GM23338 (cell line): ENCODE measurements around the gene SLC8A1. TPM values are rescaled to one million over a fixed set of nuclear protein-coding genes. Genes with fewer than 3 reads are reported as not detected.

Experiments
- ATAC-seq: fragments of 200-7000 bp; cut with Tn5 transposase; 3 replicates; pipeline ENCODE4 v1.9.1; 2020
- DNase-seq: peaks from one replicate; pipeline ENCODE4 v3.0.0-alpha.2; 2015; ENCODE audit warnings: low spot score
- H2AFZ ChIP-seq: fragments of 200-600 bp; sonication (generic); 2 replicates; pipeline ENCODE4 v1.8.0; 2016; ENCODE audit warnings: antibody characterized with exemption, mild to moderate bottlenecking, moderate library complexity
- H3F3A ChIP-seq: fragments of 200-600 bp; sonication (generic); replicated peaks from 2 replicates; pipeline ENCODE4 v1.8.0; 2017; ENCODE audit warnings: antibody characterized with exemption, mixed run types, low read depth
- H3K27ac ChIP-seq: fragments of 200-600 bp; sonication (generic); 2 replicates; pipeline ENCODE4 v1.6.1; 2016; ENCODE audit warnings: low read depth
- H3K27me3 ChIP-seq: fragments of 200-600 bp; sonication (generic); 2 replicates; pipeline ENCODE4 v1.8.0; 2016; ENCODE audit warnings: mild to moderate bottlenecking, mixed run types, moderate library complexity; ENCODE audit not compliant: insufficient read depth
- H3K36me3 ChIP-seq: fragments of 200-600 bp; sonication (generic); 2 replicates; pipeline ENCODE4 v1.8.0; 2016; ENCODE audit warnings: mild to moderate bottlenecking; ENCODE audit not compliant: insufficient read depth
- H3K4me1 ChIP-seq: fragments of 200-600 bp; sonication (generic); 2 replicates; pipeline ENCODE4 v1.8.0; 2016; ENCODE audit warnings: mild to moderate bottlenecking, moderate library complexity; ENCODE audit not compliant: insufficient read depth
- H3K4me2 ChIP-seq: fragments of 200-600 bp; sonication (generic); 2 replicates; pipeline ENCODE4 v1.7.1; 2017; ENCODE audit warnings: mixed run types
- H3K4me3 ChIP-seq: fragments of 200-600 bp; sonication (generic); 2 replicates; pipeline ENCODE4 v1.6.1; 2016; ENCODE audit warnings: mixed run types
- H3K79me2 ChIP-seq: fragments of 200-600 bp; sonication (generic); replicated peaks from 2 replicates; pipeline ENCODE4 v1.8.0; 2017; ENCODE audit warnings: mild to moderate bottlenecking; ENCODE audit not compliant: insufficient read depth
- H3K9me2 ChIP-seq: fragments of 200-600 bp; sonication (generic); 2 replicates; pipeline ENCODE4 v1.8.0; 2017; ENCODE audit not compliant: insufficient read depth
- H4K20me1 ChIP-seq: fragments of 200-600 bp; sonication (generic); replicated peaks from 2 replicates; pipeline ENCODE4 v1.8.0; 2017; ENCODE audit warnings: mild to moderate bottlenecking; ENCODE audit not compliant: insufficient read depth
- H3K27ac Mint-ChIP-seq: 2 replicates; pipeline ENCODE4 v1.8.0; 2020; ENCODE audit warnings: inconsistent platforms, mild to moderate bottlenecking, moderate library complexity, mixed read lengths
- H3K27me3 Mint-ChIP-seq: 3 replicates; pipeline ENCODE4 v1.8.0; 2022; ENCODE audit warnings: low read depth, mild to moderate bottlenecking, moderate library complexity, mixed read lengths, inconsistent platforms; ENCODE audit not compliant: insufficient read depth, poor library complexity
- H3K36me3 Mint-ChIP-seq: 3 replicates; pipeline ENCODE4 v1.8.0; 2021; ENCODE audit warnings: low read depth, mild to moderate bottlenecking, inconsistent platforms, moderate library complexity, mixed read lengths
- H3K4me1 Mint-ChIP-seq: 3 replicates; pipeline ENCODE4 v1.8.0; 2020; ENCODE audit warnings: mild to moderate bottlenecking, inconsistent platforms, mixed read lengths
- H3K4me3 Mint-ChIP-seq: 3 replicates; pipeline ENCODE4 v1.8.0; 2021; ENCODE audit warnings: moderate library complexity, mild to moderate bottlenecking, inconsistent platforms, mixed read lengths
- H3K9me3 Mint-ChIP-seq: 3 replicates; pipeline ENCODE4 v1.8.0; 2020; ENCODE audit warnings: moderate library complexity, mild to moderate bottlenecking, inconsistent platforms, mixed read lengths
- EZH2 ChIP-seq: fragments of 200-600 bp; sonication (generic); IDR thresholded peaks from one replicate; pipeline ENCODE4 v1.8.0; 2017; ENCODE audit warnings: antibody characterized with exemption, mild to moderate bottlenecking, low read depth; ENCODE audit not compliant: unreplicated experiment
- EZH2phosphoT487 ChIP-seq: fragments of 200-600 bp; sonication (generic); IDR thresholded peaks from one replicate; pipeline ENCODE4 v1.8.1; 2018; ENCODE audit warnings: antibody characterized with exemption; ENCODE audit not compliant: unreplicated experiment
- NANOG ChIP-seq: IDR thresholded peaks from 2 replicates; pipeline ENCODE4 v1.6.1; 2016; ENCODE audit warnings: antibody characterized with exemption, borderline replicate concordance
- POLR2AphosphoS5 ChIP-seq: IDR thresholded peaks from 2 replicates; pipeline ENCODE4 v1.6.1; 2016; ENCODE audit warnings: antibody characterized with exemption, low read depth
- STAT1 ChIP-seq: IDR thresholded peaks from one replicate; pipeline ENCODE4 v1.6.1; 2016; ENCODE audit warnings: antibody characterized with exemption; ENCODE audit not compliant: unreplicated experiment
- ZNF114 ChIP-seq: fragments of 250-450 bp; sonication (Bioruptor Pico); IDR thresholded peaks from 2 replicates; pipeline ENCODE4 v1.5.0; 2020; ENCODE audit warnings: mild to moderate bottlenecking, moderate library complexity
- ZNF331 ChIP-seq: fragments of 250-450 bp; sonication (Bioruptor Pico); IDR thresholded peaks from 2 replicates; pipeline ENCODE4 v1.5.0; 2020; ENCODE audit warnings: low read depth, mild to moderate bottlenecking, moderate library complexity
- polyA plus RNA-seq: library from polyadenylated mRNA; unstranded; fragments of >200 nt; fragmentation: Nextera tagmentation; extraction: Ambion mirVana; gene quantifications from 2 replicates; pipeline ENCODE4 v1.2.1, GENCODE V29; 2016
- total RNA-seq: library from RNA; depleted of rRNA; stranded (reverse); fragments of >200 nt; shearing (Covaris generic); gene quantifications from 2 replicates; pipeline ENCODE4 v1.2.3, GENCODE V29; 2014
- TF ChIP-seq, protein P1 (sequence below), 2 experiments: fragments of 200-600 bp in 1 of 2; sonication (generic) in 1 of 2; conservative IDR thresholded peaks; 2 replicates each; pipeline versions ENCODE4 v1.5.1 to v1.6.1; 2016 to 2017; ENCODE audit warnings: antibody characterized with exemption in 2 of 2, low read depth in 2 of 2, mild to moderate bottlenecking in 2 of 2, moderate library complexity in 1 of 2
- TF ChIP-seq, protein P2 (sequence below): IDR thresholded peaks from 2 replicates; pipeline ENCODE4 v1.6.1; 2016; ENCODE audit warnings: antibody characterized with exemption

SLC8A1 gene
- total and polyA plus RNA-seq, 2 experiments from 2014 or later, result 2.5 to 3.3 TPM

GRCh38 chr2:40187054-40187453, 264.8 kb downstream of the SLC8A1 start:
- no peaks in the 10 kb centered on the region for H3K27me3 ChIP-seq

DNA sequence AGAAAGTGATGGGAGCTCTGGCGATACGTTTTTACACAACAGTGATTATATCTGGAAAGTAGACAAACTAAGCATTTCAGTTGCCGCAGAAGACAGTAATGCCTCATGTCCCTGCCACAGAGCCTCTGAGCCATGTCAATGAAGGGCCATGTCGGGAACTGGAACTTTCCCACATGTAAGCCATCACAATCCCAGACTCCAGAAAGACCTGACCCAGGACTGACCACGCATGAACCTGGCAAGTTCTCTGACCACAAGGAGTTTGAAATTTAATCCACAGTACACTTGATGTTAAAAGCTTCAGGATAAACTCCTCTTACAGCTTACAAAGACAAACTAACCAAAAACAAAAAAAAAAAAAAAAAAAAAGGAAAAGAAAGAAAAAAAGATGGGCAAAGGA, 267.3 kb downstream of the SLC8A1 start:
- TF ChIP-seq ZNF331, result no peak
- no peak for TF ChIP-seq EZH2phosphoT487
- TF ChIP-seq, protein P1, sequence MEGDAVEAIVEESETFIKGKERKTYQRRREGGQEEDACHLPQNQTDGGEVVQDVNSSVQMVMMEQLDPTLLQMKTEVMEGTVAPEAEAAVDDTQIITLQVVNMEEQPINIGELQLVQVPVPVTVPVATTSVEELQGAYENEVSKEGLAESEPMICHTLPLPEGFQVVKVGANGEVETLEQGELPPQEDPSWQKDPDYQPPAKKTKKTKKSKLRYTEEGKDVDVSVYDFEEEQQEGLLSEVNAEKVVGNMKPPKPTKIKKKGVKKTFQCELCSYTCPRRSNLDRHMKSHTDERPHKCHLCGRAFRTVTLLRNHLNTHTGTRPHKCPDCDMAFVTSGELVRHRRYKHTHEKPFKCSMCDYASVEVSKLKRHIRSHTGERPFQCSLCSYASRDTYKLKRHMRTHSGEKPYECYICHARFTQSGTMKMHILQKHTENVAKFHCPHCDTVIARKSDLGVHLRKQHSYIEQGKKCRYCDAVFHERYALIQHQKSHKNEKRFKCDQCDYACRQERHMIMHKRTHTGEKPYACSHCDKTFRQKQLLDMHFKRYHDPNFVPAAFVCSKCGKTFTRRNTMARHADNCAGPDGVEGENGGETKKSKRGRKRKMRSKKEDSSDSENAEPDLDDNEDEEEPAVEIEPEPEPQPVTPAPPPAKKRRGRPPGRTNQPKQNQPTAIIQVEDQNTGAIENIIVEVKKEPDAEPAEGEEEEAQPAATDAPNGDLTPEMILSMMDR (conservative IDR thresholded peaks at IDR 0.05; ENCODE audit: low read depth in 2 of 2), result no peak
- no peak for TF ChIP-seq ZNF114 (CRISPR knock-in tag)
- TF ChIP-seq STAT1, result no peak
- no peak for TF ChIP-seq NANOG
- TF ChIP-seq, protein P2, sequence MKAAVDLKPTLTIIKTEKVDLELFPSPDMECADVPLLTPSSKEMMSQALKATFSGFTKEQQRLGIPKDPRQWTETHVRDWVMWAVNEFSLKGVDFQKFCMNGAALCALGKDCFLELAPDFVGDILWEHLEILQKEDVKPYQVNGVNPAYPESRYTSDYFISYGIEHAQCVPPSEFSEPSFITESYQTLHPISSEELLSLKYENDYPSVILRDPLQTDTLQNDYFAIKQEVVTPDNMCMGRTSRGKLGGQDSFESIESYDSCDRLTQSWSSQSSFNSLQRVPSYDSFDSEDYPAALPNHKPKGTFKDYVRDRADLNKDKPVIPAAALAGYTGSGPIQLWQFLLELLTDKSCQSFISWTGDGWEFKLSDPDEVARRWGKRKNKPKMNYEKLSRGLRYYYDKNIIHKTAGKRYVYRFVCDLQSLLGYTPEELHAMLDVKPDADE, result no peak
- TF ChIP-seq POLR2AphosphoS5, result no peak

More at GRCh38 chr2:40187054-40187453, 264.8 kb downstream of the SLC8A1 start:
- no peaks in the 10 kb centered on the region; the same call in 1 of the 2 replicates for H3K9me2 ChIP-seq
- no peaks in the 10 kb centered on the region for H4K20me1 ChIP-seq
- H2AFZ ChIP-seq, result no peak overlapping the region
- no peak overlapping the region for H3K27ac ChIP-seq
- DNase-seq (no peak), ATAC-seq (no peak)
- Mint-ChIP-seq H3K36me3 (no peaks in the 10 kb centered on the region), H3K9me3 (no peaks in the 10 kb centered on the region), H3K27ac (no peak overlapping the region), H3K4me3 (no peak overlapping the region), H3K4me1 (peaks cover 15% of the 10 kb centered on the region; the same call in 2 of the 3 replicates), H3K27me3 (no peaks in the 10 kb centered on the region)
- no peaks in the 10 kb centered on the region for H3F3A ChIP-seq
- H3K4me2 ChIP-seq, result no peak overlapping the region
- no peak for TF ChIP-seq EZH2
- peaks cover 22% of the 10 kb centered on the region; the same call in 1 of the 2 replicates for H3K4me1 ChIP-seq
- H3K36me3 ChIP-seq, result no peaks in the 10 kb centered on the region
- no peaks in the 10 kb centered on the region for H3K79me2 ChIP-seq
- no peak overlapping the region for H3K4me3 ChIP-seq

More for the DNA sequence above, 267.3 kb downstream of the SLC8A1 start:
- Histone ChIP-seq H3K4me2 (no peak overlapping the region), H3K27ac (no peak overlapping the region), H3K27me3 (no peaks in the 10 kb centered on the region), H3K4me1 (peaks cover 7% of the 10 kb centered on the region; the same call in 1 of the 2 replicates), H3K4me3 (no peak overlapping the region), H3K9me2 (no peaks in the 10 kb centered on the region; the same call in 1 of the 2 replicates), H3K36me3 (no peaks in the 10 kb centered on the region), H4K20me1 (no peaks in the 10 kb centered on the region), H3F3A (no peaks in the 10 kb centered on the region), H2AFZ (no peak overlapping the region), H3K79me2 (no peaks in the 10 kb centered on the region)
- no peak for ATAC-seq
- no peaks in the 10 kb centered on the region for H3K36me3 Mint-ChIP-seq
- DNase-seq, result no peak
- no peaks in the 10 kb centered on the region for H3K9me3 Mint-ChIP-seq
- H3K4me3 Mint-ChIP-seq, result no peak overlapping the region
- H3K4me1 Mint-ChIP-seq, result no peaks in the 10 kb centered on the region; the same call in 2 of the 3 replicates
- no peaks in the 10 kb centered on the region for H3K27me3 Mint-ChIP-seq
- H3K27ac Mint-ChIP-seq, result no peak overlapping the region
